ENCODE data around the gene GPR142. TPM values are rescaled to one million over a fixed set of nuclear protein-coding genes. Genes with fewer than 3 reads are reported as not detected.
A peak's percentile ranks its signal among the peaks of the same experiment; 100 is the strongest.

The GPR142 gene
- total RNA-seq, result not detected in 2 replicates

- no peak for DNase-seq (ENCODE audit: low read depth in 2 of 2)
Observed at GRCh38 chr17:74367206-74367605, at the start of gene GPR142. Gene GPR142 (plus strand): TSS chr17:74367506. CDS start chr17:74369541, 2,035 bp downstream.

GRCh38 chr17:74318391-74318790 is 48.9 kb upstream of the GPR142 start:
- DNase-seq (ENCODE audit: low read depth in 2 of 2), result no peak

- DNase-seq (ENCODE audit: low read depth in 2 of 2), result no peak
Observed at GRCh38 chr17:74324521-74324920, 42.8 kb upstream of the GPR142 start.

- no peak for DNase-seq (ENCODE audit: low read depth in 2 of 2)
Observed at GRCh38 chr17:74325376-74325742, 41.9 kb upstream of the GPR142 start.

GRCh38 chr17:74325743-74326379 is 41.4 kb upstream of the GPR142 start, which contains the start of gene KIF19:
Gene KIF19 (plus strand): TSS chr17:74326226. CDS start chr17:74326350, 124 bp downstream.
- DNase-seq (ENCODE audit: low read depth in 2 of 2), result peak in 1 of 2 donors; percentile 49

- no peak for DNase-seq (ENCODE audit: low read depth in 2 of 2)
Observed at GRCh38 chr17:74326506-74326905, 40.8 kb upstream of the GPR142 start.

- no peak for DNase-seq (ENCODE audit: low read depth in 2 of 2)
Observed at GRCh38 chr17:74328487-74328886, 38.8 kb upstream of the GPR142 start.

- no peak for DNase-seq (ENCODE audit: low read depth in 2 of 2)
Observed at GRCh38 chr17:74329378-74329777, 37.9 kb upstream of the GPR142 start.

- DNase-seq (ENCODE audit: low read depth in 2 of 2), result no peak
Observed at GRCh38 chr17:74330446-74330845, 36.9 kb upstream of the GPR142 start.

- no peak for DNase-seq (ENCODE audit: low read depth in 2 of 2)
Observed at GRCh38 chr17:74332017-74332650, 35.2 kb upstream of the GPR142 start.

- no peak for DNase-seq (ENCODE audit: low read depth in 2 of 2)
Observed at GRCh38 chr17:74332763-74333283, 34.5 kb upstream of the GPR142 start.

- DNase-seq (ENCODE audit: low read depth in 2 of 2), result no peak
Observed at GRCh38 chr17:74334393-74335039, 32.8 kb upstream of the GPR142 start.

- no peak for DNase-seq (ENCODE audit: low read depth in 2 of 2)
Observed at GRCh38 chr17:74335529-74336062, 31.7 kb upstream of the GPR142 start.

GRCh38 chr17:74336307-74336706 is 31.0 kb upstream of the GPR142 start:
- no peak for DNase-seq (ENCODE audit: low read depth in 2 of 2)

- DNase-seq (ENCODE audit: low read depth in 2 of 2), result no peak
Observed at GRCh38 chr17:74337834-74338500, 29.3 kb upstream of the GPR142 start.

GRCh38 chr17:74339537-74340195 is 27.6 kb upstream of the GPR142 start:
- no peak for DNase-seq (ENCODE audit: low read depth in 2 of 2)

- no peak for DNase-seq (ENCODE audit: low read depth in 2 of 2)
Observed at GRCh38 chr17:74340470-74341023, 26.8 kb upstream of the GPR142 start.

- DNase-seq (ENCODE audit: low read depth in 2 of 2), result no peak
Observed at GRCh38 chr17:74342224-74342623, 25.1 kb upstream of the GPR142 start.

GRCh38 chr17:74343121-74343520 is 24.2 kb upstream of the GPR142 start:
- DNase-seq (ENCODE audit: low read depth in 2 of 2), result no peak

- DNase-seq (ENCODE audit: low read depth in 2 of 2), result no peak
Observed at GRCh38 chr17:74343526-74344284, 23.6 kb upstream of the GPR142 start.

Data from lung microvascular endothelial cell (primary cell).